A549 (cell line): Measurements from ENCODE around the gene GNB1.

ENCODE experiments used
- CTCF ChIP-seq: fragments of >200 bp; sonication (Bioruptor Twin); formaldehyde crosslinking; IDR thresholded peaks from 3 replicates; pipeline ENCODE4 v1.5.1; 2016
- EHMT2 ChIP-seq: fragments of 200-600 bp; sonication (generic); IDR thresholded peaks from 2 replicates; pipeline ENCODE4 v1.6.1; 2016; ENCODE audit warnings: antibody characterized with exemption, low read depth, mild to moderate bottlenecking, moderate library complexity
- HDAC2 ChIP-seq: fragments of 200-600 bp; sonication (generic); IDR thresholded peaks from 2 replicates; pipeline ENCODE4 v1.6.1; 2016
- JUN ChIP-seq, 2 experiments: fragments of >200 bp; sonication (Bioruptor Twin); formaldehyde crosslinking; IDR thresholded peaks; 2 replicates in 1 of 2; 3 replicates in 1 of 2; pipeline ENCODE4 v1.6.1; 2016 to 2017
- KDM1A ChIP-seq: fragments of 200-600 bp; sonication (generic); IDR thresholded peaks from 2 replicates; pipeline ENCODE4 v1.6.1; 2016; ENCODE audit warnings: low read depth, mild to moderate bottlenecking
- MAZ ChIP-seq: fragments of 150-350 bp; IDR thresholded peaks from 2 replicates; pipeline ENCODE4 v1.6.1; 2014; ENCODE audit warnings: antibody characterized with exemption, low read depth, low read length, borderline replicate concordance
- TF ChIP-seq, protein P1 (sequence below): IDR thresholded peaks from 2 replicates; pipeline ENCODE4 v1.6.1; 2012

DNA sequence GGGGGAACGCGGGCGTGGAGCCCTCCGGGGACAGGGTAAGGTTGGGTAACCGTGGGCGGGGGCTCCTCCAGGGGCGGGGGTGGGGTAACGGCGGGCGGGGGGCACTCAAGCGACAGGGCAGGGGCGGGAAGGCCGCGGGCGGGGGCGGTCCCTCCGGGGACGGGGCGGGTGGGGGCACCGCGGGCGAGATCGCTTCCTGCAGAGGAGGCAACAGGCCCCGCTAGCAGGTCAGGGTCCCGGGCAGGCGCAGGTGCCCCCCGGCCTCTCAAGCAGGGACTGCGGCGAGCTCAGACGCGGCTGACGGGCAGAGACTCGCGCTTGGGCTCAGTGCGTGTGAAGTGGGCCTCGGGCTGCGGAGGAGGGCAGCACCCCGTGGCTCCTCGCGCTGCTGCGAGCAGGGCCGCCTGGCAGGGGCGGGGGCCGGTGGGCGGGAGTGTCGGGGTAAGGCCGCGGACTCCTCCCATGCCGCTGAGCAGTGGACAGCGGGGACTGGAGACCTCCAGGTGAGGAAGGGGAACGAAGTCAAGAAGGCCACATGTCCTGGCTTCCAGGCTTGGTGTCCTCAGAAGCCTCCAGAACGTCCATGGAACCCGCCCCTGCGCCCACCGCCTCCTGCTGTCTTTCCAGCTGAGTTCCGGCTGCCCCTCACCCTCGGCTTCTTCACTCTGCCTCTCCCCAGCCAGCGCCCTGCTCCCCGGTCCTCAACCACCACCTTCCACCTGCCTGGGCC, 627 bp upstream of the GNB1 start:
- TF ChIP-seq JUN (IDR thresholded peaks at IDR 0.05) (no peak; a peak in 2 of 5 replicates), KDM1A (no peak), CTCF (no peak), HDAC2 (no peak), EHMT2 (no peak), MAZ (no peak)
- TF ChIP-seq, protein P1, sequence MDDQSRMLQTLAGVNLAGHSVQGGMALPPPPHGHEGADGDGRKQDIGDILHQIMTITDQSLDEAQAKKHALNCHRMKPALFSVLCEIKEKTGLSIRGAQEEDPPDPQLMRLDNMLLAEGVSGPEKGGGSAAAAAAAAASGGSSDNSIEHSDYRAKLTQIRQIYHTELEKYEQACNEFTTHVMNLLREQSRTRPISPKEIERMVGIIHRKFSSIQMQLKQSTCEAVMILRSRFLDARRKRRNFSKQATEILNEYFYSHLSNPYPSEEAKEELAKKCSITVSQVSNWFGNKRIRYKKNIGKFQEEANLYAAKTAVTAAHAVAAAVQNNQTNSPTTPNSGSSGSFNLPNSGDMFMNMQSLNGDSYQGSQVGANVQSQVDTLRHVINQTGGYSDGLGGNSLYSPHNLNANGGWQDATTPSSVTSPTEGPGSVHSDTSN: no peak
